Smooth muscle cell of the pulmonary artery (primary cell): ENCODE results near the gene TMEM37. TPM values are rescaled to one million over a fixed set of nuclear protein-coding genes. Genes with fewer than 3 reads are reported as not detected.

Source experiments
- total RNA-seq: library from RNA; depleted of rRNA; stranded (reverse); fragments of >200 nt; gene quantifications from 2 replicates; pipeline ENCODE4 v1.2.3, GENCODE V29; 2014

TMEM37 gene, protein sequence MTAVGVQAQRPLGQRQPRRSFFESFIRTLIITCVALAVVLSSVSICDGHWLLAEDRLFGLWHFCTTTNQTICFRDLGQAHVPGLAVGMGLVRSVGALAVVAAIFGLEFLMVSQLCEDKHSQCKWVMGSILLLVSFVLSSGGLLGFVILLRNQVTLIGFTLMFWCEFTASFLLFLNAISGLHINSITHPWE
- 0.10 TPM in 1 of 2 replicates, not detected in the other for total RNA-seq

DNA sequence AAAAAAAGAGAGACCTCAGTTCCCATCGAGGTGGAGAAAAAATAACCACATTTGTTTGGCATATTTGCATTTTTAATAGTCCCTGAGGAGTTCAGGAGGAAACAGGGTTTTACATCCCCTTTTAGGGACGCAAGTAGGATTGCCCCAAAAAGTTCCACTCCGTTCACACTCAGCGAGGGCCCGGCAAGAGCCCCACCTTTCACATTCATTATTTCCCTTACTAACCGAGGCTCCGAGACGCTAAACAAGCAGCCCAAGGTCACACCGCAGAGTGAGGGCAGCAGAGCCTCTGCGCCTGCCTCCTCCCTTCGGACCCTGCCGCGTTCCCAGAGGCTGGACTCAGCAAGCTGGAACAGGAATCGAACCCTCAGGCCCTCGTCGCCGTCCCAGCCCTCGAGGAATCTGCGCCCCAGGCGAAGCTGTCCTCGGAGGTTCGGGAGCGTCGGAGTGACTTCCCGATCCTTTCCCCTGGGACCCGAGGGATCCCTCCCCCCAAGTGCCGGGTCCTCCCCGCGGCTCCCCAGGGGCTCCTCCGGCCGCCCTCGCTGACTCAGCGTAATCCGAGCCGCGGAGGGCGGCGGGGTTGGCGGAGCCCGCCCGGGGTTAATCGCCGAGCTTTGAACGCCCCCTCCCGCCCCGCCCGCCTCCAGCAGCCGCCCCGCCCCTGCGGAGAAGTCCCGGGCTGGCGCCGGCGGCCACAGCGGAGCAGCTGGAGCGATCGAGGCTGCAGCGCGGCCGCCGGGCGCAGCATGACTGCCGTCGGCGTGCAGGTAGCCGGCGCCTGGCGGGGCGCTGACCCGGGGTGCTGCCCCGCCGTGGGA is at the start of gene TMEM37:
TSS of gene TMEM37 (plus strand) at position 700 of the 821 bp plus-strand sequence. CDS start at position 750, 50 bp downstream.

Other genes starting within 250 kb of the TMEM37 start
- 18.4 and 19.9 TPM in 2 replicates for gene STEAP3, start 208.0 kb upstream of the TMEM37 start, total RNA-seq
- 7.0 and 8.8 TPM in 2 replicates for gene C2orf76, start 65.0 kb upstream of the TMEM37 start, total RNA-seq
- 45.1 and 52.4 TPM in 2 replicates for gene DBI, start 64.9 kb upstream of the TMEM37 start, total RNA-seq
- not detected in 2 replicates for gene SCTR, start 92.6 kb downstream of the TMEM37 start, total RNA-seq
- gene CFAP221, start 112.6 kb downstream of the TMEM37 start, total RNA-seq: 0.07 and 0.13 TPM in 2 replicates
- 5.5 and 6.6 TPM in 2 replicates for gene TMEM177, start 247.3 kb downstream of the TMEM37 start, total RNA-seq